Measurements from ENCODE around the gene BID.
A peak's percentile ranks its signal among the peaks of the same experiment; 100 is the strongest.

BID gene

GRCh38 chr22:17803609-17804270, 29.5 kb upstream of the BID start:
- DNase-seq (ENCODE audit: low read depth in 2 of 2): no peak

- DNase-seq (ENCODE audit: low read depth in 2 of 2): no peak
Measured at GRCh38 chr22:17802822-17803221, 28.6 kb upstream of the BID start.

- no peak for DNase-seq (ENCODE audit: low read depth in 2 of 2)
Measured at GRCh38 chr22:17802411-17802810, 28.1 kb upstream of the BID start.

GRCh38 chr22:17797721-17798559, 23.7 kb upstream of the BID start:
- no peak for DNase-seq (ENCODE audit: low read depth in 2 of 2)

- DNase-seq (ENCODE audit: low read depth in 2 of 2): no peak
Measured at GRCh38 chr22:17796695-17797094, 22.4 kb upstream of the BID start.

GRCh38 chr22:17795661-17796548, 21.6 kb upstream of the BID start:
- DNase-seq (ENCODE audit: low read depth in 2 of 2): no peak

GRCh38 chr22:17794726-17795542, 20.7 kb upstream of the BID start:
- no peak for DNase-seq (ENCODE audit: low read depth in 2 of 2)

- no peak for DNase-seq (ENCODE audit: low read depth in 2 of 2)
Measured at GRCh38 chr22:17792854-17793434, 18.7 kb upstream of the BID start.

- DNase-seq (ENCODE audit: low read depth in 2 of 2): no peak
Measured at GRCh38 chr22:17792299-17792698, 18.0 kb upstream of the BID start.

- no peak for DNase-seq (ENCODE audit: low read depth in 2 of 2)
Measured at GRCh38 chr22:17791196-17791595, 16.9 kb upstream of the BID start.

- DNase-seq (ENCODE audit: low read depth in 2 of 2): no peak
Measured at GRCh38 chr22:17789379-17790200, 15.3 kb upstream of the BID start.

- no peak for DNase-seq (ENCODE audit: low read depth in 2 of 2)
Measured at GRCh38 chr22:17788528-17789378, 14.5 kb upstream of the BID start.

GRCh38 chr22:17787716-17788330, 13.6 kb upstream of the BID start:
- no peak for DNase-seq (ENCODE audit: low read depth in 2 of 2)

- no peak for DNase-seq (ENCODE audit: low read depth in 2 of 2)
Measured at GRCh38 chr22:17787241-17787640, 13.0 kb upstream of the BID start.

- no peak for DNase-seq (ENCODE audit: low read depth in 2 of 2)
Measured at GRCh38 chr22:17786435-17787161, 12.3 kb upstream of the BID start.

- DNase-seq (ENCODE audit: low read depth in 2 of 2): peak; percentile 42 to 58
Measured at GRCh38 chr22:17785185-17786184, 11.2 kb upstream of the BID start.

- DNase-seq (ENCODE audit: low read depth in 2 of 2): no peak
Measured at GRCh38 chr22:17784776-17785175, 10.5 kb upstream of the BID start.
